ENCODE measurements around the gene HHAT. TPM values are rescaled to one million over a fixed set of nuclear protein-coding genes. Genes with fewer than 3 reads are reported as not detected.

HHAT gene
- total and polyA plus RNA-seq, 2 of the 4 experiments (the other 2 are of a cell fraction), result 1.7 to 2.5 TPM

- intact Hi-C loops (cut with micrococcal nuclease) (no loop called here), dilution Hi-C loops (cut with HindIII; ENCODE audit: low sequenced_read_pairs, unreplicated experiment) (no loop called here), in situ Hi-C loops (cut with MboI; ENCODE audit: low sequenced_read_pairs) (no loop called here)
- Histone ChIP-seq H3K27me3 (ENCODE audit: control insufficient read depth, insufficient read depth, low read length) (peaks cover 32% of the 10 kb centered on the region), H2BK120ac (ENCODE audit: low read depth, low read length) (no peak overlapping the region), H2BK20ac (ENCODE audit: low read depth, low read length) (no peak overlapping the region), H3K4me1 (ENCODE audit: control insufficient read depth, insufficient read depth, low read length) (peaks cover 2% of the 10 kb centered on the region; the same call in 1 of the 2 replicates), H3K36me3 (ENCODE audit: control insufficient read depth, insufficient read depth, low read length) (no peaks in the 10 kb centered on the region), H3K4me2 (ENCODE audit: low read depth, low read length) (no peak overlapping the region), H2AK5ac (ENCODE audit: low read depth, low read length) (no peak overlapping the region), H2AFZ (replicated peaks; ENCODE audit: low read length, poor library complexity) (no peak overlapping the region), H3K56ac (ENCODE audit: extremely low read depth, insufficient read depth, low read length) (no peak overlapping the region), H3K4ac (ENCODE audit: low read depth, low read length) (no peak overlapping the region), H3K27ac (ENCODE audit: insufficient read depth, low read length) (no peak overlapping the region), H4K20me1 (ENCODE audit: insufficient read depth, low read length) (no peaks in the 10 kb centered on the region), H3K23ac (ENCODE audit: low read depth, low read length) (no peak overlapping the region), H2BK5ac (ENCODE audit: low read depth, low read length, poor library complexity, severe bottlenecking) (no peak overlapping the region), H3K79me1 (ENCODE audit: low read depth in 1 of 2, low read length in 2 of 2) (no peaks in the 10 kb centered on the region), H2AK9ac (replicated peaks; ENCODE audit: low read depth, low read length, poor library complexity) (no peak overlapping the region), H4K91ac (ENCODE audit: insufficient read depth, low read depth, low read length) (no peak overlapping the region), H3K14ac (replicated peaks; ENCODE audit: low read depth, low read length) (no peak overlapping the region), H4K8ac (ENCODE audit: low read depth in 2 of 2, low read length in 2 of 2) (no peak overlapping the region), H3K9me3 (ENCODE audit: control insufficient read depth, insufficient read depth, low read length) (no peaks in the 10 kb centered on the region), H3K9ac (ENCODE audit: low read depth, low read length) (no peak overlapping the region), H3K4me3 (ENCODE audit: insufficient read depth, low read depth, low read length) (no peak overlapping the region), H4K5ac (ENCODE audit: low read depth, low read length) (no peak overlapping the region), H2BK15ac (ENCODE audit: low read depth, low read length) (no peak overlapping the region), H3K18ac (ENCODE audit: low read depth, low read length) (no peak overlapping the region), H3K9me1 (ENCODE audit: insufficient read depth, low read length) (no peaks in the 10 kb centered on the region)
- BruUV-seq (replicated peaks), result no TSS peak
- ChIA-PET POLR2A (ENCODE audit: unreplicated experiment) (no interaction called here), CTCF (interaction anchor here (0.7 to 1.3 kb wide), 2 partner anchors 155 to 449 kb away, joined by 5 to 6 read pairs; no protein-coding TSS in a partner anchor)
- no peak for DNase-seq
- TF ChIP-seq MAZ (IDR thresholded peaks at IDR 0.05; ENCODE audit: borderline replicate concordance, low read depth, low read length) (no peak), SMC3 (IDR thresholded peaks at IDR 0.05; ENCODE audit: low read depth, low read length) (no peak), FOS (IDR thresholded peaks at IDR 0.05; ENCODE audit: low read depth, low read length) (no peak), CHD1 (IDR thresholded peaks at IDR 0.05; ENCODE audit: low read depth, low read length) (no peak), MXI1 (IDR thresholded peaks at IDR 0.05; ENCODE audit: borderline replicate concordance, low read depth, low read length) (no peak)
- ATAC-seq (ENCODE audit: low read depth), result no peak
- 67% methylated on average over 3 of the region's 5 CpGs; no CpG with 5 or more reads in 1 of the 2 experiments for WGBS, 2 experiments (ENCODE audit: extremely low coverage in 2 of 2, insufficient read length in 1 of 2)
Measured at GRCh38 chr1:210299501-210299900, 29.2 kb upstream of the HHAT start.
